ENCODE results near the gene ALK.

The ALK gene

DNA sequence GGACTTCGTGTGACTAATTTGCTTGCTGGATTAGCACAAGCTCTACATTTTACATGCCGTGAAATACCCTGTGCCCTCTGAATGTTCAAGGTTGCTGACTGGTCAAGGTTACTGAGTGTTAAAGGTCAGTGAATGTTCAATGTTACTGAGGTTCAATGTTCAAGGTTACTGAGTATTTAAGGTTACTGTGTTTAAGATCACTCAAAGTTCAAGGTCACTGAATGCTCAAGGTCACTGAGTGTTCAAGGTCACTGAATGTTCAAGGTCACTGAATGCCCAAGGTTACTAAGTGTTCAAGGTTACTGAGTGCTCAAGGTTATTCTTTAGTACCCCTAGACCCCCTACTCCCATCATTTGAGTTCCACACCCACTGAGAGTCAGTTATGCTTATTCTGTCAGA lies 528.6 kb downstream of the ALK start:
- no peak for DNase-seq

DNA sequence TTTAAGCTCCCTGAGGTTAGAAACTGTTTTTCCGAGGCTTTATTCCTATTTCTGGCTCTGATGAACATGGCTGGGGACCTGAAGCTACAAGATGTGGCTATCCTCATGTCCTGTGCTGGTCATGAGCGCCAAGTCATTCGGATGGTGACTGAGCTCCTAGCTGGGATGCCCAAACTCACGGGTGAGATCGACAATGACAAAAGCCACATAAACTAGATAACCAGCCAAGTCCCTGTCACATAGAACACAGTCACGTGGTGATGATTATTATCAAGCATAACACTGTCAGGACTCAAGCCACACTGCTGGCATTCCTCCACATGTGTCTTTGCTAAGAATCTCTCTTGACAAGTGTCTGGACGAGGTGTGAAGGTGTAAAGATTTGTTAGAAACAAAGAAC lies 531.2 kb downstream of the ALK start:
- no peak for DNase-seq

DNA sequence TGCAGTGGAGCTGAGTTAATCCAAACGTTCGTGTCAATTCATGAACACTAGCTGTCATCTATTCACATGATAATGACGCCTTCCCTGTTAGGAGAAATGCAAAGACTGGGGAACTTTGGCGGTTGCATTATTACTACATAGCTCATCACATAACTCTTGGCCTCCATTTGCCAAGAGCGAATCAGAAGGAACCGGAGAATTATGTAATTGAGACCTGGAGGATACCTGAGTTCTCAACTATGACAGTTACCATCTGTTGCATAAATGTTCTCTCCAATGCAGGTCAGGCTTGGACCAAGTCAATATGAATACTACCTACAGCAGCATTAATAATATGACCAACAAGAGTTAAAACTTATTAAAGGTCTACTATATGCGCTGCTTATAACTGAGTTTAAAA lies 531.7 kb downstream of the ALK start:
- DNase-seq, result no peak

DNA sequence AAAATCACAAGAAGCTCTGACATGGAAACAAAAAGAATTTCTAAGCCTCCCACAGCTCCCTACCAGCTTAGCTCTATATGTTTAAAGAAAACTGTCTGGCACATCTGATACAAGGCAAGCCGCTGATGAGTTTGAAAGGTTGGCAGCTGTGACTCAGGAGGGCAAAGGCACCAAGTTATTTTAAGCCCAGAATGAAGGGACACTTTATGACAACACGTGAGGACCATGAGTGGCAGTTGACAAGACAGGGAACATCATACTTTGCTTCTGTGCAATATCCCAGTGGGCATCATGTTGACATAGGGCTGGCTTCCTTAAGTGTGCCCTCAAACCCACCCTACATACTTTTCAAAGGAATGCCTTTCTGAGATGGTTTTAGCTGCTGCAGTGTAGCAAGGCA lies 533.3 kb downstream of the ALK start:
- DNase-seq, result no peak

DNA sequence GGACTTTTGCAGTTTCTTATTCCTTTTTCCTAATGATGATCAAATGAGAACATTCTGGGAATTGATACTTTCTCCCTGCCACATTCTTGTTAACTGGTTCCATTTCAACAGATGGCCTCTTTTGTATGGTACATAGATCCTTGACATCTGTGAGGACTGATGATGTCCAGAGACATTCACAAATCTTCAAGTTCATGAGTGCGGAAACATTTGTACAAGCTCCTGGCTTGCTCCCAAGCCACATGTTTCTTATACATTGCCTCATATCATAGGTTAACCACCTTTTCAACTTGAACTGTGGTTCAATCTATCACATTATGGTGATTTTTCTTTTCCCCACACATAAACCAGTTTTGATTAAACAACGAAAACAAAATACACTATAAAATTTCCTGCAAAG lies 538.9 kb downstream of the ALK start:
- DNase-seq, result no peak

DNA sequence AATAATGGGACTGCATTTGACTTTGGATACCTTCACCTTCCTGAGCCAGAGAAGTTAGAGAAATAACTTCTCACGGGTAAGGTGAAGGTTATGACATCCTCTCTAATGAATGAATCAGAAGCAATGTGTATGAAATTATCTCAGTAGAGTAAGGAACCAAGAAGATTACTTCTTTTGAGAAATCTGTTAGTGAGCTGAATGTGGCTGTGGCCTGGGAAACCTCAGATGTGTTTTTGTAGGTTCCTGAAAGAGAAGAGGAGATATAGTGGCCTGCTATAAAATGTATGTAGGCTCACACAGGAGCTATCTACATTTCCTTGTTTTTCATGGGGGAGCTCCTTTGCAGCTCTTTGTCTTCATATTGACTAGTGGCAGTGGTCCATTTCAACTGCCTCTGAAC lies 543.6 kb downstream of the ALK start:
- no peak for DNase-seq

DNA sequence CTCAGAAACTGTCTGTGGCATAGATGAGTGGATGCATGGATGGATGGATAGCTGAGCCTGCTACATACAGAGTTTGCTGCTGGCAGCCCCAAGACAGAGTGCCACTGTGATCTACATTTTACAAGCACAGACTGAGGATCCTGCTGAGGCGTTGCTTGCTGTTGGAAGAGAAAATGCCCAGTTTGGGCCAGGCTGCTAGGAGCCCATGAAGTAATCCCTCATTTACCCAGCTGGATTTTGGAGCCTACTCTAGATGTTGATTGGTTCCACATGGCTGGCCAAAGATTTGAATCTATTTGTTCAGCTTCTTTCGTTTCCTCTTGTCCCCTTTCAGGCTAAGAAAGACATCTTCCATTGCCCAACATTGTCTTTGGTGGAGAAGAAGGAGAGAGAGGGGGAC lies 544.8 kb downstream of the ALK start:
- DNase-seq, result no peak

DNA sequence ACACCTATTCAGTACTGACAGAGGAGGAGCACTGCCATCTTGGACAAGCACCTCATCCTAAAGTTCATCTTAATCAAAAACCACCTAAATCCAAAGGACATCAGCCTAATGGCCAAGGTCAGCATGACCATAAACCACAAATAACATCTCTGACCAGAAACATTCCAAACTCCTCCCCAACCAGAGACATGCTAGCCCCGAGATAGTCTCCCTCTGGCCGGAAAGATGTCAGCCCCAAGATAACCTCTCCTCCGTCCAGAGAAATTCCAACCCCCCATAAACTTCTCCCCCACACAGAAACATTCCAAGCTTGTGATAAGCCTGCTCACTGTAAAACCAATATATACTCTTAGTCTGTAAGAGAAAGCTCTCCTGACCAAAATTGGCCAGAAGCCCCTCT lies 545.5 kb downstream of the ALK start:
- no peak for DNase-seq

DNA sequence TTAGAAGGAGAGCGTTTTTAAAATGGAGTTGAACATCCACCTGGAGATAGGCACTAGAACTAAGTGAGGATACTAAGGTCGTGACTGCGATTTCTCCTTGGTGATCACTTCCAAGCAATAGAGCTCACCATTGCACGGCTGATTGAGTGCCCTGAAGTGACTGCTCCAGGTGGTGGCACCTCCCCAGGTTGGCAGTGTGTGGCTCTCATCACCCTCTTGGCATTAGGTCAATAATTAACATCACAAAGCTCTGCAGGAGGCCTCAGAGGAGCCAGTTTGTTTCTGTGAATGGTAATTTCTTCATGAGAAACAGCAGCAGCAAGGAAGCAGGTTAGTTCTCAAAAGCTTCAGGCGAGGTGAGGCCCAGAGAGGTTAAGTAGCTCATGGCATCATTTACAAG lies 546.6 kb downstream of the ALK start:
- DNase-seq, result no peak

DNA sequence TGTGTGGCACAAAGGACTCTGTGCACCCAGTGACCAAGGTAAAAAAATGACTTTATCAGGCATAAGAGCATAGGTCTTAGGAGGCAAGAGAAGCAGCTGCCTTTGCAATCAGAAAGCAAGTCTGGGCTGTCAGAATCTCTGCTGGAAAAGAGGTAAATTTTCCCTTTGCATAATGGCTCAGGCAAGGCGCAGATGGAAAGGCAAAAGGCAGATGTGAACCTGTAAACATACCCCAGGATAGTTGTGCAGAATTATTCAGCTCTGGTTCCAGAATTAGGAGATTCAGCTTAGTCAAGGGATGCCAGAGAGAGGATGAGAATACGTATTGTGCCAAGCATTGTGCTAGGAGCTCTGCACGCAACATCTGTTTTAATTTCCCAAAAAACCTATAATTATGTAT lies 547.5 kb downstream of the ALK start:
- no peak for DNase-seq

DNA sequence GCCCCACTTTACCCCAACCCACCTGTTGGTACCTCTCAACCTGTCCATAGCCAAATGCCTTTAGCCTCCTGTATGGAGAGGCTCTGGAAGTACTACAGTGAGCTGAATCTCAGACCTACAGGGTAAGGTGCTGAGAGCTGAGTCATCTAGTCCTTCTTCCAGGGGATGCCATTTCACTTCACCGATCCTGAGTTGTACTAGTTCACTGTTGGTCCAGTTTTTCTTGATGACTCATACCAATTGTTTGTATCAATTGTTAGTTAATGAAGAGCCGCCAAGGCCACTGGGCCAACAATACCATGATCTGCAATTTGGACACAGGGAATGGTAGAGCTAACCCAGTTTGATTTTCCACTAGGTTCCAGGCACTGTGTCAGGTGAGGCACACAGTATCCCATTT lies 549.2 kb downstream of the ALK start:
- DNase-seq, result no peak

DNA sequence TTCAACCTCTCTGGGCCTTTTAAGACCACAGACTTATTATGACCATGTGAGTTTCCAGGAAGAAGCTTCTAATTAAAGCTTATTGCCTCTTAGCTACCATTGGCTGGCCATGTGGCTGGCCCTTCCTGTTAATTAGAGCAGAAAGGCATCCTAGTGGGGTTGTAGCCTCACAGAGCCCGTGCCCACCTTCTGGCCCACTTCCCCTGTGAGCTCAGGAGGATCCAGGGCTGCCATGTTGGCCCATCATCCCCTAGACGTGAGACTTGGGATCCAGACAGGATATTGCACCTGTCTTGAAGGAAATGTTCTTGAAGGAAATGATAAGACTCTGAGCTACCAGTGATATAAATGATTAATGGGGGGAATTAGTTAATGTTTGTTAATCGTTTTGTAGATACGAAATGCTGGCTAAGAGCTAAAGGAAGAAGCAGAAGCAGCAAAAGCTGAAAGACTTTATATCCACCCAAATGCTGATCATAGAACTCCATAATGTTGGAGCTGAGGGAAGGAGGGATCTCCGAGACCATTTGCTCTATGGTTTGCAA lies 550.7 kb downstream of the ALK start:
- no peak for DNase-seq

DNA sequence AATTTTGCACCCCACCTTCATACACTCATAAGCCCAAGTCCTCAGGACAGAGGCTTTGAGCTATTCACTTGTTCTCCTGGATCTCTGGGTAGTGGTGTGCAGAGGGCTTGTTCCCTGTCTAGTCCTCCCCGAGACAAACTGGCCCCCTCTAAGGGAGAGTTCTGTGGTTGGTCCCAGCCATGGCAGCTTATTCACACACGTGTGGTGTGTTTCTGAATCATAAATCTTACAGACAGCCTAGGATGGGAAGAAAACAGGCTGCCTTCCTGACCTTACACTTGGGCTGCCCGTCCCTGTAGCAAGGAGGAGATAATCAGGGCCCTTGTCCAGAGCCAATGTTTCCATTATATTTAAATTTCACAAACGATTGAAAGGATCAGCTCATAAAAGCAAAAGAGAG lies 551.2 kb downstream of the ALK start:
- no peak for DNase-seq

DNA sequence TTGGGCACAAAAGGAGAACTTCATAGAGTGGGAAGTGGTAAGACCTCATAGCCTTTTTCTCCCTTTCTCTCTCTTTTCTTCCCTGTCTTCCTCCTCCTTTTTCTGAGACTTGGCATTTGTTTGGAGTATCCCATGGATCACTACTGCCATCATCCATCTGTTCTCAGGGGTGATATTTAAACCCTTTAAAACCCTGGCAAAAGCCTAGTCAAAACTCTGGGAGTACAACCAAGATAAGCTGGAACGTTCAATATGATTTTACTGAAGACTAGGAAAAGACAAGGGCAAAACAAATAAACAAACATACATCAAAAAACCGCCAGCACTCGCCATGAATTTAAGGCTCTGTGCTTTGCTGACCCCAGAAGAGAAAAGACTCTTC lies 552.7 kb downstream of the ALK start:
- no peak for DNase-seq

DNA sequence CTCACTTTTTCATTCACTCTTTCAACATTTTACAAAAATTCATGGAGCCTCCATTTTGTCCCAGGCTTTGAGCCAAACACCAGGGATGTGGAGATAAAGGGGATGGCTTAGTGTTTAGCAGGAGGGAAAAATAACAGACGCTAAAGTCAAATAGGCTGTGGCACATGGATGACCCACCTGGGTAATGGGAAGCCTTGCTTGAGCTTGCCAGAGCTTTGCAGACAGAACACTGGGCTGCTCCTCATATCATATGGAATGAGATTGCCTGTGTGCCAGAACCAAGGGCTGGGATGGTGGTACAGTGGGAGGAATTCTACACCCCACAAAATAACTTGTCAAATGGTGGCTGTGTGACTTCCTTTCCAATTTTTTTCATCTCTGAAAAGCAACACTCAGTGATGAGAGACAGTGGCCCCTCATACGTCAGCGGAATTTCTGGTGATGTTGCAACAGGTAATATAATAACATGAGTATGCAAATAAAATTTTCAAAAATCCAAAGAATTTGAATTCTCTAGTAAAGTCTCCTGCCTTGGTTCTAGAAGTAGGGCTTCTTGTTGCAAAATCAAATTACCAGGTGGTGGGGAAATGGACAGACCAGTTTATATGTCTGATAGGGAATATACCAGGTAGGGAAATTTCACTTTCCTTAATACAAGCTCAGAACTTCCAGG lies 553.3 kb downstream of the ALK start:
- DNase-seq, result no peak

DNA sequence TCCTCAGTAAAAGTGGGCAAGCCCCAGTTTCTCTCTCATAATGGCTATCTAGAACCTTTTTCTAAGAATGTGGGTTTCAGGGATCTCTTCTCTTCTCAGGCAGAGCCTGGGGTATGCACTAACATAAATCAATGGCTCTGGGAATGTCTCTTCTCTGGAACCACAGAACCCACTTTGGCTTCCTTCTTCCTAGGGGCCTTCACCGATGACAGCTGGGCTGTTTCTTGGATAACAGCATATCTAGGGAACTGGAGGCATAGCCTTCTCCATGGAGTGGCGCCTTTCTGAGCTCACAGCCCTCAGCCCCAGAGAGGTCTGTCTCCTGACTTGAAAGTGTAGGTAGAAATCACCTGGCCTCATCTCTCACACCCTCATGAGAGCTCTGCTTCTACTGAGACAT lies 558.3 kb downstream of the ALK start:
- no peak for DNase-seq

DNA sequence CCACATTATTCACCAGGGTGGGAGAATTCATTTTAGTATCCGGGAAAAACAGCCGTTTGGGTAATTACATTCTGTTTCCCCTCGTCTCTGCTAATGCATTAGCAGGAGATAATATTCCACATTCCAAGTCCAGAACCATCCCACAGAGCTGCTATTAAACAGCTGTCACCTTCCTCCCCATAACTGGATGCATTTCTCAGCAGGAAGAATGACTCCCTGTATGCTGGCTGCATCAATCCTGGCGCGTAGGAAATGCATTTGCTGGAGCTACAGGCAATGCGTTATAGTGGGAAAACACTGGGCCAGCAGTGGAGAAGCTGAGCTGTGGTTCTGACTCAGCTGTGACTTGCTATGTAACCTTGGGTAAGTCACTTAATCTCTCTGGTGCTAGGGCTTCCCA lies 560.2 kb downstream of the ALK start:
- no peak for DNase-seq

DNA sequence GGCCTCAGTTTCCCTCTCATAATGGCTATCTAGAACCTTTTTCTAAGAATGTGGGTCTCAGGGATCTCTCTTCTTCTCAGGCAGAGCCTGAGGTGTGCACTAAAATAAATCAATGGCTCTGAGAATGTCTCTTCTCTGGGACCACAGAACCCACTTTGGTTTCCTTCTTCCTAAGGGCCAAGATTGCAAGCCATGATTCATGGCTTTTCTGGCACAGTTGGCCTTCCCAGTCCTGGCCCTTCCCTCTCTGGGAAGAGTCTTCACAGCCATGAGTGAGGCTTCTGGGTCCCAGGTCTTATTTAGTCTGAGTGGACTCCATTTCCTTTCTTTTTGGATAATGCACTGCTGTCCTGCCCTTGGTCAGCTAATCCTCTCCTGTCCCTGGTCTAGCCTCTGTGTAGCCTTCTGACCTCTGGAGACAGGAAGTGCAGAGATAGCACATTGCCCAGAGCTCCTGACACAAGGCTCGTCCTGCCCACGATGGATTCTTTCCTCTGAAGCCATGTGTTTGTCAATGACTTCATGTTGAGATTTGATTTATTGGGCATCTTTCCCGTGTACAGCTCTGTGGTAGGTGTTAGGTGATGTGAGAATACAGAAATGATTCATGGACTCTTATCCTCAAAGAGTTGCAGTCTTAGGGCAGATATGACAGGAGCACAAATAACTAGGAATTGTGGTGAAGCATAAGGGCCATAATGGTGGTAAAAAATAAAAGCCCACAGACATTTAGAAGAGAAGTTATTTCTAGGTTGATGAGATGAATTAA lies 561.2 kb downstream of the ALK start:
- DNase-seq, result no peak

DNA sequence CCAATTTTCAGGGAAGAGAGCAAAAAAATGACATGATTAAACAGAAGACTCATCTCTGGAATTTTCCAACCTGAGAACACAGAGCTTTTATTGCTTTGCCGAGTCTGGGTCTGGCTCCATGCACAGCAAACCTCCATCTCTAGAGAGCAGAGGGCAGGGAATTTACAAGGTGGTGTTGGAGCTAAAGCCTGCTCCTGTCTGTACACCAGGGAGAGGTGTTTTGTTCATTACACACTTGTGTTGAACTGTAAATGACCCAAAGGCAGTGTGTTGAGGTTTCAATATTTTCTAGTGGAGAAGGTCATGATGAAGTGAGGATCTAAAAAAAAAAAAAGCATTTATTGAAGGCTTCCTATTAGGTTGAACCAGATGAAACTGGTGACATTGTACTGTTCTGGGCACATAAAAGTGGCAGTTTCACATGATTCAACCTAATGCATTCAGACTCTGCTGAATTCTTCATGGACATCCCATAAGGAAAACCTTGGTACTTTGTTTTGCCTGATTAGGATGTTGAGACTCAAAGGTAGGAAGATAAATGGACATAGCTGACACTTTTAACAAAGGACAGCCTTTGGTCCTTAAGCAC lies 567.9 kb downstream of the ALK start:
- no peak for DNase-seq

DNA sequence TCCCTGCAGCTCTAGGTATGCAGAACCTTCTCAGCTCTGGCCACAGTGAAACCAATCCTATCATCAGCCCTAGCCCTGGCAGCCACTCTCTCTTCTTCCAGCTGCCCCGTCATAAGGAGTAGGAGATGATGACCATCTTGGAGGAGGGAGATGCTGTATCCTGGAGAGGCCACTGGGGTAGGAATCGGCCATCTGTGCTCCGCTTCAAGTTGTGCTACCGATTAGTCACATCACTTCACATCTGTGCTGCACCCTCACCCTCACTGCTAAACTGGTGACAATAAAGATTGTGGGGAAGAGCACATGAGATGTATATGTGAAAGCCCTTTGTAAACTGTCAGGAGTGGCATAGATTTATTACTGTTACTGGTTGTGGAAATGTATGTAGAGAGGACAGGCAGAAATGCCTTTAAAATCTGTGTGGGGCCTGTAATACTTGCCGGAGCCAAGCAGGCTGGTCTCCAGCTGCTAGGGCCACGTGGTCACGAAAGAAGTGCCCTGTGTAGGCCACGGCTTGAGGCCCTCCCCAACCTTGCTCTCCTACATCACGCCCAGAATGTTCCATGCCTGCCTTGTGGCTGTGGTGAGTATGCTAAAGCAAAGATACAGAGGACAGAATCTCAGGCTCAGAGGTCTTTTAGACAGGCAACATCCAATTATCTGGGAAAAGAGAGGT lies 569.3 kb downstream of the ALK start:
- no peak for DNase-seq

DNA sequence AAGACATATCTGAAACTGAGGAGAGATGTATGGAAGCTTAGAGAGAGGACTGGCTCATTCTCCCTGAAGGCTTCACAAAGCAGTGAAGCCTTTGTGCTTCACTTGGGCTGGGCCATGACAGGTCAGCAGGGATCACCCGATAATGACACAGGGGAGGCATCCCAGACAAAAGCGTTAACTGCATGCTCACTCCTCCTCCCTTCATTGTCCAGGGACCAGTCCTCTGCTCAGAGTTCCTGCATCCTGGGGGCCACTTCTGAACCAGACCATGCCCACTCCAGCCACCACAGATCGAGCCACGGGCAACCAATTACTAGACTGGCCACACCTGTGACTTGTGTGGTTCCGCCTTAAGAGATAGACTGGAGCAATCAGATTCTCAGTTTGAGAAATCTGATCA lies 570.1 kb downstream of the ALK start:
- DNase-seq, result no peak

DNA sequence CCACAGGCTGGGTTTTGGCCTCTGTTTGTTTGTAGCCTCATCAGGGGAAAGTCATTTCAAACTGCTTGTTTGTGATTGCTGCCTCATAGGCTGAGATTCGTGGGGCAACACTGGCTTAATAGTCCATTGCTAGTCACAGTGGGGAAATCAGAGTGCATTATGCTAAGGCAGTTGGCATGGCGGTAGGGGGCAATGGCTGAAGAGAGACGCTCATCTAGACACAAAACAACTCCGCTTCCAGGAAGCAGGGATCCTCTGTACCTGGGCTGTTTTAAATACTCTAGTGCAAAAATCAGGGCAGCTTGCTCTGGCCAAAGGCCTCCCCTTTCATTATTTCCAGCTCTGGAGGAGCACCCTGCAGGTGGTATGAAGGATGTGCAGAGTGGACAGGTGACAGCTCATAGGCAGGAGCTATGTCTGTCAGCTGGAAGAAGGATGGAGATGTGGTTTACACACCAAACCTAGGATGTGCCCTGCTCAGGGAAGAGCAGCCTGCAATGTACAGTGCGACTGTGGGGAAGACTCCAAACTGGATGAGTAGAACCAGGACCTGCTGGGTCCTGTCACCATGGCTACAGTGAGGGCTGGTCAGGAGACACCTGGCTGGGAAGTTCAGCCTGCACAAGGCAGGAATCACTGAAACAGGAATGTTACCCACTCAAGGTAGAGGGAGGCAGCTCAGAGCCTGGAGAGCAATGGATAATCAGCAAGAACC lies 571.9 kb downstream of the ALK start:
- no peak for DNase-seq

Measured in NCI-H1105 (cell line).